SK-N-SH (cell line): ENCODE results near the gene CA12. TPM values are rescaled to one million over a fixed set of nuclear protein-coding genes. Genes with fewer than 3 reads are reported as not detected.

Experiments used
- CTCF ChIA-PET: fragments of 300-600, 350-600 bp; formaldehyde crosslinking; extraction: SDS; loops from one replicate; lab custom pipeline; 2021; lab: Yijun Ruan, JAX
- POLR2A ChIA-PET: fragments of 350-600 bp; sonication (Branson Sonifier 250); formaldehyde crosslinking; extraction: SDS; loops from one replicate; lab custom pipeline; 2020; ENCODE audit warnings: antibody characterized with exemption, inconsistent platforms; lab: Yijun Ruan, JAX
- DNase-seq: peaks from one replicate; pipeline ENCODE4 v3.0.0; 2012
- H2AFZ ChIP-seq: fragments of 200-600 bp; sonication (generic); 2 replicates; pipeline ENCODE4 v1.8.1; 2016; ENCODE audit warnings: antibody characterized with exemption, mild to moderate bottlenecking, low read depth
- H3F3A ChIP-seq: fragments of 200-600 bp; sonication (generic); replicated peaks from 2 replicates; pipeline ENCODE3; 2016; ENCODE audit warnings: antibody characterized with exemption, mild to moderate bottlenecking; ENCODE audit not compliant: insufficient read depth
- H3K27ac ChIP-seq, 2 experiments: fragments of 200-500 bp in 1 of 2; fragments of 200-600 bp in 1 of 2; sonication (Bioruptor generic) in 1 of 2; sonication (generic), shearing (Covaris generic) in 1 of 2; 2 replicates each; pipeline versions ENCODE4 v1.5.1 to v1.6.1; 2014 to 2016; ENCODE audit warnings: low read depth in 2 of 2, inconsistent platforms in 1 of 2, low read length in 1 of 2, mild to moderate bottlenecking in 1 of 2, mixed read lengths in 1 of 2
- H3K27me3 ChIP-seq: fragments of 200-600 bp; sonication (generic), shearing (Covaris generic); 2 replicates; pipeline ENCODE4 v1.6.1; 2016; ENCODE audit warnings: mixed run types; ENCODE audit not compliant: insufficient read depth
- H3K36me3 ChIP-seq, 2 experiments: fragments of 200-500 bp in 1 of 2; fragments of 200-600 bp in 1 of 2; sonication (Bioruptor generic) in 1 of 2; sonication (generic) in 1 of 2; replicated peaks in 1 of 2; 2 replicates each; pipeline versions ENCODE3 to v1.5.1; 2014 to 2016; ENCODE audit warnings: low read length in 1 of 2, mild to moderate bottlenecking in 1 of 2; ENCODE audit not compliant: insufficient read depth in 2 of 2, control insufficient read depth in 1 of 2
- H3K4me1 ChIP-seq, 2 experiments: fragments of 200-500 bp in 1 of 2; fragments of 200-600 bp in 1 of 2; sonication (Bioruptor generic) in 1 of 2; sonication (generic), shearing (Covaris generic) in 1 of 2; 2 replicates each; pipeline versions ENCODE4 v1.5.1 to v1.6.1; 2014 to 2016; ENCODE audit warnings: low read depth in 1 of 2, low read length in 1 of 2, mixed run types in 1 of 2; ENCODE audit not compliant: insufficient read depth in 2 of 2, control insufficient read depth in 1 of 2
- H3K4me2 ChIP-seq: fragments of 200-600 bp; sonication (generic), shearing (Covaris generic); 2 replicates; pipeline ENCODE4 v1.6.1; 2017; ENCODE audit warnings: mixed run types
- H3K4me3 ChIP-seq, 2 experiments: fragments of 200-500 bp in 1 of 2; fragments of 200-600 bp in 1 of 2; sonication (Bioruptor generic) in 1 of 2; sonication (generic), shearing (Covaris generic) in 1 of 2; 2 replicates each; pipeline versions ENCODE4 v1.5.1 to v1.8.1; 2014 to 2016; ENCODE audit warnings: low read depth in 2 of 2, inconsistent platforms in 1 of 2, low read length in 1 of 2, mild to moderate bottlenecking in 1 of 2, mixed read lengths in 1 of 2, moderate library complexity in 1 of 2
- H3K79me2 ChIP-seq: fragments of 200-600 bp; sonication (generic); 2 replicates; pipeline ENCODE4 v1.8.1; 2017; ENCODE audit warnings: mild to moderate bottlenecking; ENCODE audit not compliant: insufficient read depth
- H3K9ac ChIP-seq: fragments of 200-600 bp; sonication (generic); 2 replicates; pipeline ENCODE4 v1.6.1; 2017; ENCODE audit warnings: mixed run types
- H3K9me2 ChIP-seq: fragments of 200-600 bp; sonication (generic); 2 replicates; pipeline ENCODE4 v1.6.1; 2017; ENCODE audit warnings: mixed run types
- H3K9me3 ChIP-seq: fragments of 200-600 bp; sonication (generic); 2 replicates; pipeline ENCODE4 v1.6.1; 2017; ENCODE audit warnings: mixed run types, mild to moderate bottlenecking, moderate library complexity
- H4K20me1 ChIP-seq: fragments of 200-600 bp; sonication (generic); 2 replicates; pipeline ENCODE4 v1.6.1; 2017; ENCODE audit warnings: mild to moderate bottlenecking, mixed run types; ENCODE audit not compliant: insufficient read depth
- CHD2 ChIP-seq: fragments of 150-350 bp; IDR thresholded peaks from 2 replicates; pipeline ENCODE4 v1.6.1; 2018; ENCODE audit warnings: low read length; ENCODE audit not compliant: partially characterized antibody
- CTCF ChIP-seq: fragments of 200-600 bp; sonication (generic); IDR thresholded peaks from 2 replicates; pipeline ENCODE4 v1.6.1; 2017; ENCODE audit warnings: antibody characterized with exemption, mild to moderate bottlenecking, moderate library complexity
- ELF1 ChIP-seq: IDR thresholded peaks from 2 replicates; pipeline ENCODE4 v1.4.0; 2012
- EP300 ChIP-seq, 2 experiments: IDR thresholded peaks; 2 replicates each; pipeline versions ENCODE4 v1.4.0 to v1.6.1; 2012; ENCODE audit warnings: borderline replicate concordance in 1 of 2, low read depth in 1 of 2, low read length in 1 of 2
- EZH2phosphoT487 ChIP-seq: fragments of 200-600 bp; sonication (generic); IDR thresholded peaks from 2 replicates; pipeline ENCODE4 v1.6.1; 2017; ENCODE audit warnings: low read depth, mixed run types, mild to moderate bottlenecking, antibody characterized with exemption, moderate library complexity, borderline replicate concordance
- IRF3 ChIP-seq: fragments of 150-350 bp; IDR thresholded peaks from 2 replicates; pipeline ENCODE4 v1.6.1; 2016; ENCODE audit warnings: mild to moderate bottlenecking, low read depth, low read length
- JUND ChIP-seq: IDR thresholded peaks from 2 replicates; pipeline ENCODE4 v1.4.0; 2012
- MEF2A ChIP-seq: IDR thresholded peaks from 2 replicates; pipeline ENCODE4 v1.4.0; 2012; ENCODE audit warnings: low read depth, borderline replicate concordance
- MXI1 ChIP-seq: IDR thresholded peaks from 2 replicates; pipeline ENCODE4 v1.6.1; 2012; ENCODE audit warnings: mild to moderate bottlenecking, low read depth, low read length, improper control_type of control experiment
- NRF1 ChIP-seq: IDR thresholded peaks from 2 replicates; pipeline ENCODE4 v1.6.1; 2012; ENCODE audit warnings: low read depth, mild to moderate bottlenecking, low read length
- POLR2AphosphoS5 ChIP-seq: IDR thresholded peaks from 2 replicates; pipeline ENCODE4 v1.6.1; 2012; ENCODE audit warnings: low read depth, low read length
- RAD21 ChIP-seq: IDR thresholded peaks from 2 replicates; pipeline ENCODE4 v1.6.1; 2012; ENCODE audit warnings: mild to moderate bottlenecking, low read length
- REST ChIP-seq: IDR thresholded peaks from 2 replicates; pipeline ENCODE4 v1.6.1; 2012; ENCODE audit warnings: mild to moderate bottlenecking, low read depth, low read length, moderate library complexity
- RFX5 ChIP-seq: IDR thresholded peaks from 2 replicates; pipeline ENCODE4 v1.6.1; 2012; ENCODE audit warnings: mild to moderate bottlenecking, improper control_type of control experiment, low read length
- SIN3A ChIP-seq: IDR thresholded peaks from 2 replicates; pipeline ENCODE4 v1.6.1; 2012; ENCODE audit warnings: low read depth, mild to moderate bottlenecking, low read length, moderate library complexity, borderline replicate concordance
- SMC3 ChIP-seq: IDR thresholded peaks from 2 replicates; pipeline ENCODE4 v1.6.1; 2012; ENCODE audit warnings: low read depth, low read length, improper control_type of control experiment
- TCF12 ChIP-seq: IDR thresholded peaks from 2 replicates; pipeline ENCODE4 v1.4.0; 2012
- ZBTB33 ChIP-seq: IDR thresholded peaks from 2 replicates; pipeline ENCODE4 v1.4.0; 2012; ENCODE audit warnings: low read depth, borderline replicate concordance
- WGBS: methylation state at CpG from one replicate; pipeline ENCODE4 v1.1.6; 2017; ENCODE audit warnings: low lambda C conversion rate; 5-methylcytosine and 5-hydroxymethylcytosine counted together
- polyA plus RNA-seq, 3 experiments: library from polyadenylated mRNA; depleted of rRNA; stranded (reverse); fragments of >200 nt; gene quantifications; 2 replicates each; pipeline ENCODE4 v1.2.3, GENCODE V29; 2012

The CA12 gene
- polyA plus RNA-seq, 1 of the 3 experiments (the other 2 are of a cell fraction) = 39.4 TPM

- H3K79me2 ChIP-seq = no peaks in the 10 kb centered on the region
- no peaks in the 10 kb centered on the region for H4K20me1 ChIP-seq
- H3K27ac ChIP-seq = no peak overlapping the region
- H3F3A ChIP-seq = no peaks in the 10 kb centered on the region
- TF ChIP-seq RAD21 (no peak), REST (no peak), CHD2 (no peak), TCF12 (no peak), SIN3A (no peak), RFX5 (no peak)
- POLR2A ChIA-PET = no interaction called here
- no peaks in the 10 kb centered on the region for H3K27me3 ChIP-seq
- WGBS = 75% methylated on average over 2 of the region's 2 CpGs
- H3K4me2 ChIP-seq = no peak overlapping the region
- H3K9me3 ChIP-seq = no peaks in the 10 kb centered on the region
- H2AFZ ChIP-seq = no peak overlapping the region
- CTCF ChIA-PET = no interaction called here
- H3K36me3 ChIP-seq = no peaks in the 10 kb centered on the region
- H3K9me2 ChIP-seq = no peaks in the 10 kb centered on the region
- H3K9ac ChIP-seq = no peak overlapping the region
- peaks cover 0 to 3% of the 10 kb centered on the region in 2 experiments; a peak in 1 of 4 replicates for H3K4me1 ChIP-seq
- H3K4me3 ChIP-seq = no peak overlapping the region
- DNase-seq = no peak
These were observed 16.8 kb upstream of the CA12 start for GRCh38 chr15:63398456-63398855.

- DNase-seq = no peak
- Histone ChIP-seq H3K9ac (no peak overlapping the region), H3K27ac (no peak overlapping the region), H2AFZ (no peak overlapping the region), H3K4me2 (no peak overlapping the region), H3K9me2 (no peaks in the 10 kb centered on the region), H3K36me3 (no peaks in the 10 kb centered on the region), H3F3A (no peaks in the 10 kb centered on the region), H3K27me3 (no peaks in the 10 kb centered on the region), H3K79me2 (no peaks in the 10 kb centered on the region), H3K4me3 (no peak overlapping the region), H3K9me3 (no peaks in the 10 kb centered on the region), H4K20me1 (no peaks in the 10 kb centered on the region), H3K4me1 (no peaks in the 10 kb centered on the region)
- CTCF ChIA-PET = interaction anchor here (0.9 to 1.6 kb wide), 4 partner anchors 8 to 107 kb away, joined by 3 to 4 read pairs (median 4); no protein-coding TSS in a partner anchor
- WGBS = 77% methylated on average over 8 of the region's 8 CpGs
- POLR2A ChIA-PET = no interaction called here
- TF ChIP-seq RAD21 = no peak
- TF ChIP-seq ZBTB33 = no peak
- TF ChIP-seq RFX5 = no peak
- no peak for TF ChIP-seq MXI1
- TF ChIP-seq CTCF = no peak
- TF ChIP-seq POLR2AphosphoS5 = no peak
- no peak for TF ChIP-seq EP300 (IDR thresholded peaks at IDR 0.05; ENCODE audit: borderline replicate concordance in 1 of 2, low read depth in 1 of 2, low read length in 1 of 2)
- no peak for TF ChIP-seq NRF1
- TF ChIP-seq ELF1 = no peak
- TF ChIP-seq JUND = no peak
- no peak for TF ChIP-seq IRF3
- TF ChIP-seq TCF12 = no peak
- no peak for TF ChIP-seq SIN3A
- no peak for TF ChIP-seq SMC3
- TF ChIP-seq MEF2A = no peak
- TF ChIP-seq EZH2phosphoT487 = no peak
These were observed 14.7 kb upstream of the CA12 start for GRCh38 chr15:63396152-63396928.
